Right lobe of liver (tissue), 6 donors: ENCODE results near the gene KCNN3. TPM values are rescaled to one million over a fixed set of nuclear protein-coding genes. Genes with fewer than 3 reads are reported as not detected.

Experiments used
- ATAC-seq, 4 donors: fragments of 200-7000 bp; cut with Tn5 transposase; one replicate each; pipeline ENCODE4 v1.9.1; 2020; ENCODE audit warnings: mild to moderate bottlenecking in 4 of 4, moderate library complexity in 4 of 4
- DNase-seq, 3 donors: peaks; one replicate each; pipeline ENCODE4 v3.0.0-alpha.2; 2020
- H3K27ac ChIP-seq, 3 donors: fragments of 200-600 bp; one replicate each; pipeline ENCODE4 v1.8.0; 2022
- H3K27me3 ChIP-seq, 2 donors: fragments of 200-600 bp; one replicate each; pipeline ENCODE4 v1.8.0; 2022
- H3K36me3 ChIP-seq, 4 donors: fragments of 200-600 bp; sonication (generic) in 1 of 4; one replicate each; pipeline versions ENCODE4 v1.5.1 to v1.8.0; 2017 to 2022; ENCODE audit warnings: control low read depth in 1 of 4
- H3K4me1 ChIP-seq, 4 donors: fragments of 200-600 bp; sonication (generic) in 1 of 4; one replicate each; pipeline versions ENCODE4 v1.5.1 to v1.8.0; 2017 to 2022; ENCODE audit warnings: control low read depth in 1 of 4
- H3K4me3 ChIP-seq, 3 donors: fragments of 200-600 bp; one replicate each; pipeline ENCODE4 v1.8.0; 2022
- H3K9me3 ChIP-seq, 4 donors: fragments of 200-600 bp; sonication (generic) in 1 of 4; one replicate each; pipeline versions ENCODE4 v1.5.1 to v1.8.0; 2017 to 2022; ENCODE audit warnings: control low read depth in 1 of 4
- POLR2A ChIP-seq: fragments of 450-650 bp; IDR thresholded peaks from one replicate; pipeline ENCODE4 v1.6.1; 2017; ENCODE audit warnings: antibody characterized with exemption, mild to moderate bottlenecking
- intact Hi-C, 2 donors: fragments of 100-400 bp; cut with DNase I; formaldehyde crosslinking; loops; one replicate each; pipeline versions ENCODE4 v1.11.2 to v1.14.1; 2022
- total RNA-seq, 6 experiments: library from RNA; depleted of rRNA in 2 of 6; stranded (reverse); fragments of >200 nt in 2 of 6; fragmentation: NEBNext Ultra II Directional in 3 of 6; extraction: Animal tissue kit (Norgen Biotek cat#: 25700) in 3 of 6; gene quantifications; one replicate each; pipeline versions ENCODE4 v1.1.0 to v1.2.4, GENCODE V29; 2016 to 2023
- TF ChIP-seq, protein P1 (sequence below), 4 donors: fragments of 200-600 bp in 3 of 4; fragments of 450-650 bp in 1 of 4; IDR thresholded peaks; one replicate each; pipeline versions ENCODE4 v1.5.1 to v1.8.0; 2016 to 2022; ENCODE audit warnings: antibody characterized with exemption in 4 of 4, mild to moderate bottlenecking in 2 of 4
- donor health status: DM: no; HTN: yes; CAD: no.
- donor health status: DM: no; HTN: no; CAD: no.
- donor health status: DM: no; HTN: no; CAD: no.
- donor health status: DM: no; HTN: yes; CAD: no.
- donor health status: DM: no; HTN: yes; CAD: no.

Gene KCNN3
- total RNA-seq, 6 experiments from 2014 or later: 0.15 to 0.64 (median 0.32) TPM

DNA sequence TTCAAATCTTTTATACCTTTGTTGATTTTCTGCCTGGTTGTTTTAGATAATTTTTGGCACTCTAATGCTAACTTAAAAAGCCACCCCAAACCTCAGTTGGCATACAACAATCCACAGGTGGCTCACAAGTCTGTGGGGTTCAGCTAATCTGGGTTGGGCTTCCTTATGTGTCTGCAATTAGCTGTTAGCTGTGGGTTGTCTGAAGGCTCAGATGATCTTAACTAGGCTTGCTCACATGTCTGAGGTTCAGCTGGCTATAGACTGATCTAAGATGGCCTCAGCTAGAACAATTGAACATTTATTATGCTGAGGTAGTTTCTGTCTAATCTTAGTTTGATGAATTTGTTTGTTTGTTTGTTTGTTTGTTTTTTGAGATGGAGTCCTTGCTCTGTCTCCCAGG is 217.2 kb downstream of the KCNN3 start:
- no peak for ATAC-seq

More for the DNA sequence above, 217.2 kb downstream of the KCNN3 start:
- Histone ChIP-seq H3K27me3 (no peaks in the 10 kb centered on the region), H3K36me3 (no peaks in the 10 kb centered on the region), H3K4me1 (no peaks in the 10 kb centered on the region), H3K4me3 (no peak overlapping the region), H3K9me3 (no peaks in the 10 kb centered on the region), H3K27ac (no peak overlapping the region)
- TF ChIP-seq, protein P1, sequence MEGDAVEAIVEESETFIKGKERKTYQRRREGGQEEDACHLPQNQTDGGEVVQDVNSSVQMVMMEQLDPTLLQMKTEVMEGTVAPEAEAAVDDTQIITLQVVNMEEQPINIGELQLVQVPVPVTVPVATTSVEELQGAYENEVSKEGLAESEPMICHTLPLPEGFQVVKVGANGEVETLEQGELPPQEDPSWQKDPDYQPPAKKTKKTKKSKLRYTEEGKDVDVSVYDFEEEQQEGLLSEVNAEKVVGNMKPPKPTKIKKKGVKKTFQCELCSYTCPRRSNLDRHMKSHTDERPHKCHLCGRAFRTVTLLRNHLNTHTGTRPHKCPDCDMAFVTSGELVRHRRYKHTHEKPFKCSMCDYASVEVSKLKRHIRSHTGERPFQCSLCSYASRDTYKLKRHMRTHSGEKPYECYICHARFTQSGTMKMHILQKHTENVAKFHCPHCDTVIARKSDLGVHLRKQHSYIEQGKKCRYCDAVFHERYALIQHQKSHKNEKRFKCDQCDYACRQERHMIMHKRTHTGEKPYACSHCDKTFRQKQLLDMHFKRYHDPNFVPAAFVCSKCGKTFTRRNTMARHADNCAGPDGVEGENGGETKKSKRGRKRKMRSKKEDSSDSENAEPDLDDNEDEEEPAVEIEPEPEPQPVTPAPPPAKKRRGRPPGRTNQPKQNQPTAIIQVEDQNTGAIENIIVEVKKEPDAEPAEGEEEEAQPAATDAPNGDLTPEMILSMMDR (IDR thresholded peaks at IDR 0.05): no peak
- TF ChIP-seq POLR2A: no peak
- DNase-seq: no peak
- intact Hi-C loops: no loop called here

Other genes with a start within 250 kb of the KCNN3 start
- 10 to 100 TPM; 16.9 to 34.5 (median 29.2) TPM for gene PMVK, start 66.4 kb upstream of the KCNN3 start, total RNA-seq
- 10 to 100 TPM; 16.7 to 25.9 (median 19.1) TPM for gene PBXIP1, start 85.8 kb upstream of the KCNN3 start, total RNA-seq
- gene PYGO2, start 91.5 kb upstream of the KCNN3 start, total RNA-seq: 10 to 100 TPM in 4 of 6 experiments, 1 to 10 TPM in 2; 9.1 to 13.5 (median 10.9) TPM
- gene SHC1, start 100.5 kb upstream of the KCNN3 start, total RNA-seq: 100 to 1,000 TPM in 1 of 6 experiments, 10 to 100 TPM in 5; 44.6 to 108 (median 75.3) TPM
- gene CKS1B, start 104.4 kb upstream of the KCNN3 start, total RNA-seq: 10 to 100 TPM; 14.9 to 51.7 (median 23.1) TPM
- gene FLAD1, start 113.1 kb upstream of the KCNN3 start, total RNA-seq: 10 to 100 TPM; 18.3 to 33.1 (median 24.6) TPM
- gene LENEP, start 123.3 kb upstream of the KCNN3 start, total RNA-seq: not detected
- gene ZBTB7B, start 132.5 kb upstream of the KCNN3 start, total RNA-seq: 10 to 100 TPM; 35.0 to 83.8 (median 38.8) TPM
- 1 to 10 TPM in 1 of 6 experiments, under 1 TPM in 4, not detected in 1; 0.72 to 1.4 (median 0.81) TPM for gene DCST2, start 163.5 kb upstream of the KCNN3 start, total RNA-seq
- not detected for gene DCST1, start 163.5 kb upstream of the KCNN3 start, total RNA-seq
- gene ADAM15, start 181.0 kb upstream of the KCNN3 start, total RNA-seq: 10 to 100 TPM; 16.2 to 33.9 (median 26.4) TPM
- 1 to 10 TPM; 2.3 to 6.4 (median 3.0) TPM for gene EFNA4, start 193.5 kb upstream of the KCNN3 start, total RNA-seq
- gene EFNA3, start 208.6 kb upstream of the KCNN3 start, total RNA-seq: 1 to 10 TPM in 4 of 6 experiments, under 1 TPM in 2; 0.26 to 4.0 (median 2.5) TPM